Measurements from ENCODE around the gene IPO11. TPM values are rescaled to one million over a fixed set of nuclear protein-coding genes. Genes with fewer than 3 reads are reported as not detected.
"Not testable (repeated sequence)": the region's sequence is repeated elsewhere in the genome, so short reads cannot be mapped to it uniquely, and the experiment has no call there.

The IPO11 gene
- total RNA-seq, 5 donors from 2014 or later (not counting 1 experiment from before 2014, with no cell fraction given), result 17.4 to 25.7 (median 24.7) TPM

DNA sequence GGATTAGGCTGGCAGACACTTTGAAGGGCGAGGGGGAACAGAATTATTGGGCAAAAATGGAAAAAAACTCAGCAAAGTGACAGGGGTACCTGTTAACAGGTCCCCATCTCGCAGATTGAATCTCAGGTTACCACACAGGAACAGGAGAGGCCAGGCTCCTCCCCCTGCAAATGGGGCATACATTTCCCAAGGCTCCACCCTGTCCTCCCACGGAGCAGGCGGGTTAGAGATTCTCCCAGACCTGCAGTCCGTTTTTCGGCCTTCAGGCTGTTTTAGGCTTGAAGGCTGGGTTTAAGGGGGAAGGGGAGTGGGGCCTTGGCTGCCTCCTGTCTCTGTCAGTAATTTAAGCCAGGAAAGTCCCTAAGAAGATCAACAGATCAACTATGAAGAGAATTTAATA is 208.7 kb downstream of the IPO11 start:
- H3K27ac Mint-ChIP-seq, result no peak overlapping the region
- H3K36me3 Mint-ChIP-seq, result peaks cover 4% of the 10 kb centered on the region
- no peaks in the 10 kb centered on the region for H3K4me1 ChIP-seq (ENCODE audit: control insufficient read depth in 1 of 2, extremely low read depth in 1 of 2, insufficient read depth in 2 of 2, low read length in 2 of 2)
- no peaks in the 10 kb centered on the region for H3K27me3 Mint-ChIP-seq
- CTCF ChIA-PET, result no interaction called here
- no peaks in the 10 kb centered on the region for H3K27me3 ChIP-seq (replicated peaks in 1 of 2; ENCODE audit: control insufficient read depth in 2 of 2, extremely low read depth in 1 of 2, insufficient read depth in 2 of 2, low read length in 1 of 2)
- WGBS (ENCODE audit: insufficient coverage), result 100% methylated on average over 1 of the region's 6 CpGs
- peaks cover 0 to 1% of the 10 kb centered on the region in 2 donors for H3K36me3 ChIP-seq (ENCODE audit: control insufficient read depth in 2 of 2, extremely low read depth in 1 of 2, insufficient read depth in 1 of 2, low read length in 1 of 2)
- no peak overlapping the region for H3K27ac ChIP-seq (ENCODE audit: low read length)
- no peaks in the 10 kb centered on the region for H3K9me3 ChIP-seq
- ATAC-seq (replicated peaks in 1 of 4) (no peak), DNase-seq (no peak)
- peaks cover 0 to 4% (median 0%) of the 10 kb centered on the region in 3 donors for H3K4me1 Mint-ChIP-seq
- H3K9me3 Mint-ChIP-seq, result no peaks in the 10 kb centered on the region
- POLR2A ChIA-PET, result no interaction called here
- H3K4me3 ChIP-seq (ENCODE audit: control insufficient read depth in 1 of 2, extremely low read depth in 1 of 2, low read length in 1 of 2), result no peak overlapping the region
- no peak overlapping the region for H3K4me3 Mint-ChIP-seq

DNA sequence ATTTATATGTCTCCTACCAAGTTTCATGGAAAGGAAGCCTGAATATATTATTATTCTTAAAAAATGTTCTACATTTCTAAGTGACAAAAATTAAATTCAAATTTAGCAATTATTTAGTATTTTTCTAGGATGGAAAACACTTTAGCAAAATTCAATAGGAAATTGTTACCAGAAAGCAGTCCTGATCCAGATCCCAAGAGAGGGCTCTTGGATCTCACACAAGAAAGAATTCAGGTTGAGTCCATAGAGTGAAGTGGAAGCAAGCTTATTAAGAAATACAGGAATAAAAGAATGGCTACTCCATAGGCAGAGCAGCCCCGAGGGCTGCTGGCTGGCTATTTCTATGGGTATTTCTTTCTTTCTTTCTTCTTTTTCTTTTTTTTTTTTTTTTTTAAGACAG is 210.7 kb downstream of the IPO11 start:
- ChIA-PET POLR2A (interaction anchor here in 1 of 2 donors (0.6 to 0.7 kb wide), 3 partner anchors 8 to 281 kb away, joined by 3 to 6 read pairs (median 5); no protein-coding TSS in a partner anchor), CTCF (no interaction called here)
- Mint-ChIP-seq H3K4me3 (no peak overlapping the region), H3K27ac (no peak overlapping the region), H3K9me3 (no peaks in the 10 kb centered on the region), H3K27me3 (no peaks in the 10 kb centered on the region), H3K36me3 (peaks cover 4% of the 10 kb centered on the region), H3K4me1 (peaks cover 0 to 4% (median 0%) of the 10 kb centered on the region in 3 donors)
- no CpG with 5 or more reads among the region's 1 CpG for WGBS (ENCODE audit: insufficient coverage)
- no peak overlapping the region for H3K27ac ChIP-seq (ENCODE audit: low read length)
- H3K9me3 ChIP-seq, result no peaks in the 10 kb centered on the region
- DNase-seq (no peak), ATAC-seq (replicated peaks in 1 of 4) (no peak)
- no peaks in the 10 kb centered on the region for H3K27me3 ChIP-seq (replicated peaks in 1 of 2; ENCODE audit: control insufficient read depth in 2 of 2, extremely low read depth in 1 of 2, insufficient read depth in 2 of 2, low read length in 1 of 2)
- no peak overlapping the region for H3K4me3 ChIP-seq (ENCODE audit: control insufficient read depth in 1 of 2, extremely low read depth in 1 of 2, low read length in 1 of 2)
- peaks cover 3 to 12% of the 10 kb centered on the region in 2 donors for H3K36me3 ChIP-seq (ENCODE audit: control insufficient read depth in 2 of 2, extremely low read depth in 1 of 2, insufficient read depth in 1 of 2, low read length in 1 of 2)
- no peaks in the 10 kb centered on the region for H3K4me1 ChIP-seq (ENCODE audit: control insufficient read depth in 1 of 2, extremely low read depth in 1 of 2, insufficient read depth in 2 of 2, low read length in 2 of 2)

DNA sequence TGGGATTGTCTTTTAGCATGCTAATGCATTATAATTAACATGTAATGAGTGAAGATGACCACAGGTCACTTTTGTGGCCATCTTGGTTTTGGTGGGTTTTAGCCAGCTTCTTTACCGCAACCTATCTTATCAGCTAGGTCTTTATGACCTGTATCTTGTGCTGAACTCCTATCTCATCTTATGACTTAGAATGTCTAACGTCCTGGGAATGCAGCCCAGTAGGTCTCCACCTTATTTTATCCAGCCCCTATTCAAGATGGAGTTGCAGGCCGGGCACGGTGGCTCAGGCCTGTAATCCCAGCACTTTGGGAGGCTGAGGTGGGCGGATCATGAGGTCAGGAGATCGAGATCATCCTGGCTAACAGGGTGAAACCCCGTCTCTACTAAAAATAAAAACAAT is 211.9 kb downstream of the IPO11 start:
- ATAC-seq (replicated peaks in 1 of 4); H3K36me3 Mint-ChIP-seq; H3K27me3 ChIP-seq (replicated peaks in 1 of 2; ENCODE audit: control insufficient read depth in 2 of 2, extremely low read depth in 1 of 2, insufficient read depth in 2 of 2, low read length in 1 of 2); H3K9me3 Mint-ChIP-seq; H3K4me3 ChIP-seq (ENCODE audit: control insufficient read depth in 1 of 2, extremely low read depth in 1 of 2, low read length in 1 of 2); H3K27me3 Mint-ChIP-seq; H3K4me1 Mint-ChIP-seq; H3K27ac ChIP-seq (ENCODE audit: low read length); DNase-seq; H3K9me3 ChIP-seq; H3K4me1 ChIP-seq (ENCODE audit: control insufficient read depth in 1 of 2, extremely low read depth in 1 of 2, insufficient read depth in 2 of 2, low read length in 2 of 2); H3K4me3 Mint-ChIP-seq; CTCF ChIA-PET: not testable (repeated sequence)
- POLR2A ChIA-PET, result interaction anchor here in 1 of 2 donors (0.7 kb wide), 1 partner anchor 46 kb away, joined by 4 read pairs; the partner anchor contains the start of gene LRRC70
- WGBS (ENCODE audit: insufficient coverage), result 90% methylated on average over 3 of the region's 7 CpGs
- H3K36me3 ChIP-seq (ENCODE audit: control insufficient read depth in 2 of 2, extremely low read depth in 1 of 2, insufficient read depth in 1 of 2, low read length in 1 of 2), result peaks cover 3 to 15% of the 10 kb centered on the region in 2 donors
- H3K27ac Mint-ChIP-seq, result peak overlapping the region in 1 of 2 donors; percentile 44

DNA sequence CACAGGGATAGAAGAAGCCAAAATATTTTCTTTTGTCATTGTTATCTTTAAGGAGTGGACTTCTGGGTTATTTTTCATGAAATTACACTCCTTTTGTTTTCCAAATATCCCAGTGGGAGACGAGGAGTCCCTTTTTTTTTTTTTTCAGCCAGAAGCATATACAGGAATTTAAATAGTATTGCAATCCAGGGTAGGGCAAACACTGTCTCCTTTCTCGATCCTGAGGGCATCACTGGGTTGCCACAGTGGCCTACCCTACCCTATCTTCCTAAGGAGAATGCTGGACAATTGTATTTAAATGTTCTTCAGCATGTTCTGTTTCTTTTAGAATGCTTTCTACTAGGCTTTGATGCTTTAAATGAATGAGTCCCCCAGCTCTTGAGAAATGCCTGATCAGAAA is 214.0 kb downstream of the IPO11 start:
- peaks cover 0 to 1% (median 0%) of the 10 kb centered on the region in 3 donors for H3K4me1 Mint-ChIP-seq
- H3K27ac Mint-ChIP-seq, result peak overlapping the region in 1 of 2 donors; percentile 68
- ChIA-PET CTCF (no interaction called here), POLR2A (no interaction called here)
- Histone ChIP-seq H3K9me3 (no peaks in the 10 kb centered on the region), H3K4me1 (ENCODE audit: control insufficient read depth in 1 of 2, extremely low read depth in 1 of 2, insufficient read depth in 2 of 2, low read length in 2 of 2) (no peaks in the 10 kb centered on the region), H3K27ac (ENCODE audit: low read length) (no peak overlapping the region), H3K36me3 (ENCODE audit: control insufficient read depth in 2 of 2, extremely low read depth in 1 of 2, insufficient read depth in 1 of 2, low read length in 1 of 2) (peaks cover 3 to 15% of the 10 kb centered on the region in 2 donors), H3K4me3 (ENCODE audit: control insufficient read depth in 1 of 2, extremely low read depth in 1 of 2, low read length in 1 of 2) (no peak overlapping the region), H3K27me3 (replicated peaks in 1 of 2; ENCODE audit: control insufficient read depth in 2 of 2, extremely low read depth in 1 of 2, insufficient read depth in 2 of 2, low read length in 1 of 2) (no peaks in the 10 kb centered on the region)
- no CpG with 5 or more reads among the region's 2 CpGs for WGBS (ENCODE audit: insufficient coverage)
- H3K27me3 Mint-ChIP-seq, result no peaks in the 10 kb centered on the region
- no peaks in the 10 kb centered on the region for H3K9me3 Mint-ChIP-seq
- no peak overlapping the region for H3K4me3 Mint-ChIP-seq
- ATAC-seq (replicated peaks in 1 of 4) (no peak), DNase-seq (no peak)
- peaks cover 11% of the 10 kb centered on the region for H3K36me3 Mint-ChIP-seq

DNA sequence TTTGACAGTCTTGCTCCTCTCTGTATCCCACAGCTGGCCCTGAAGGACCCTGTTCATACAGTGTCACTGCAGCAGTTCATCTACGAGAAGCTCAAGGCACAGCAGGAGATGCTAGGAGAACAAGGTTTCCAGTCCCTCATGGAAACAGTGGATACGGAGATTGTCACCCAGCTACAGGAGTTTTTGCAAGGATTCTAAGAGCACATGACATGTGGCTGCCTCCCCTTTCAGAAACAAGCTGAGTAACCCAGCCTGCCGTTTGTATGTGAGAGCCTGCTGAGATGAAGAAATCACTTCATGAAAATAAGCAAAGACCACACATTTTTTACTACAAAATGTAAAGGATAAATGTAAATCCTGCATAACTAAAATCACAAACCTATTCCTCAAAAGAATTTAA is 214.6 kb downstream of the IPO11 start:
- Histone ChIP-seq H3K4me3 (ENCODE audit: control insufficient read depth in 1 of 2, extremely low read depth in 1 of 2, low read length in 1 of 2) (no peak overlapping the region), H3K27ac (ENCODE audit: low read length) (no peak overlapping the region), H3K9me3 (no peaks in the 10 kb centered on the region), H3K36me3 (ENCODE audit: control insufficient read depth in 2 of 2, extremely low read depth in 1 of 2, insufficient read depth in 1 of 2, low read length in 1 of 2) (peaks cover 3 to 15% of the 10 kb centered on the region in 2 donors), H3K27me3 (replicated peaks in 1 of 2; ENCODE audit: control insufficient read depth in 2 of 2, extremely low read depth in 1 of 2, insufficient read depth in 2 of 2, low read length in 1 of 2) (no peaks in the 10 kb centered on the region), H3K4me1 (ENCODE audit: control insufficient read depth in 1 of 2, extremely low read depth in 1 of 2, insufficient read depth in 2 of 2, low read length in 2 of 2) (no peaks in the 10 kb centered on the region)
- H3K4me1 Mint-ChIP-seq, result peaks cover 0 to 6% (median 0%) of the 10 kb centered on the region in 3 donors
- no peaks in the 10 kb centered on the region for H3K9me3 Mint-ChIP-seq
- H3K4me3 Mint-ChIP-seq, result no peak overlapping the region
- no peaks in the 10 kb centered on the region for H3K27me3 Mint-ChIP-seq
- ChIA-PET POLR2A (interaction anchor here in 1 of 2 donors (0.7 kb wide), 1 partner anchor 71 kb away, joined by 3 read pairs; no protein-coding TSS in a partner anchor), CTCF (no interaction called here)
- ATAC-seq (replicated peaks in 1 of 4) (no peak), DNase-seq (no peak)
- WGBS (ENCODE audit: insufficient coverage), result 100% methylated on average over 1 of the region's 3 CpGs
- peak overlapping the region in 1 of 2 donors; percentile 68 for H3K27ac Mint-ChIP-seq
- peaks cover 11% of the 10 kb centered on the region for H3K36me3 Mint-ChIP-seq

DNA sequence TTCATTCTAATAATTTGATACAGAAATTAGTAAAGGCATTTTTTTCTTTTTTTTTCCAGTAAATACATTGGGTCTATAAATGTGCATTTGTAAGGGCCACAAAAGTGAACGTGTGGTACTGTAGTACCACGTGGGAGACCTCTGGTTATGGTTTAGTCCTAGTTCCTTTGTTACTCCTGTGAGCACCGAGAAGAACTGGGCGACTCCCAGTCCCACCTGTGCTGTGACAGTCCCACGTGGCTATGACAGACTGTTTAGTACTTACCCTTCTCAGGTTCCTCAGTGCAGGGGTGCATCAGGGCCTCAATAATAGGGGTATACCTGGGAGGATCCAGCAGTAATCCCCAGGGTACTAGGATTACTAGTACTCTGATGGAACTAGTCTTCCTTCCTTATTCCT is 215.3 kb downstream of the IPO11 start:
- Mint-ChIP-seq H3K27me3 (no peaks in the 10 kb centered on the region), H3K27ac (no peak overlapping the region), H3K4me1 (peaks cover 0 to 6% (median 0%) of the 10 kb centered on the region in 3 donors), H3K9me3 (no peaks in the 10 kb centered on the region), H3K4me3 (no peak overlapping the region), H3K36me3 (peaks cover 14% of the 10 kb centered on the region)
- H3K27ac ChIP-seq (ENCODE audit: low read length), result no peak overlapping the region
- ChIA-PET POLR2A (interaction anchor here in 1 of 2 donors (0.7 kb wide), 1 partner anchor 71 kb away, joined by 3 read pairs; no protein-coding TSS in a partner anchor), CTCF (interaction anchor here (0.6 to 0.8 kb wide), 2 partner anchors 11 to 172 kb away, joined by 3 to 4 read pairs; no protein-coding TSS in a partner anchor)
- ATAC-seq (replicated peaks in 1 of 4), result no peak
- no peaks in the 10 kb centered on the region for H3K4me1 ChIP-seq (ENCODE audit: control insufficient read depth in 1 of 2, extremely low read depth in 1 of 2, insufficient read depth in 2 of 2, low read length in 2 of 2)
- DNase-seq, result no peak
- H3K4me3 ChIP-seq (ENCODE audit: control insufficient read depth in 1 of 2, extremely low read depth in 1 of 2, low read length in 1 of 2), result no peak overlapping the region
- H3K9me3 ChIP-seq, result no peaks in the 10 kb centered on the region
- 80% methylated on average over 5 of the region's 5 CpGs for whole genome bisulfite sequencing (ENCODE audit: insufficient coverage)
- H3K36me3 ChIP-seq (ENCODE audit: control insufficient read depth in 2 of 2, extremely low read depth in 1 of 2, insufficient read depth in 1 of 2, low read length in 1 of 2), result peaks cover 3 to 15% of the 10 kb centered on the region in 2 donors
- no peaks in the 10 kb centered on the region for H3K27me3 ChIP-seq (replicated peaks in 1 of 2; ENCODE audit: control insufficient read depth in 2 of 2, extremely low read depth in 1 of 2, insufficient read depth in 2 of 2, low read length in 1 of 2)

Measured in T-cell (primary cell).